ENCODE data around the gene RO60.
A peak's percentile ranks its signal among the peaks of the same experiment; 100 is the strongest.

Gene RO60

GRCh38 chr1:193068013-193068412 is 8.6 kb downstream of the RO60 start:
- Histone ChIP-seq H3K27ac (ENCODE audit: low read depth, low read length) (no peak overlapping the region), H4K12ac (ENCODE audit: low read depth, low read length) (no peak overlapping the region), H4K8ac (ENCODE audit: low read depth, low read length) (no peak overlapping the region), H3K4me1 (ENCODE audit: control insufficient read depth in 1 of 2, insufficient read depth in 2 of 2, low read length in 2 of 2) (no peaks in the 10 kb centered on the region), H3K4ac (ENCODE audit: low read depth, low read length) (peak overlapping the region; percentile 86), H2AK5ac (ENCODE audit: low read length) (no peak overlapping the region), H3K27me3 (ENCODE audit: insufficient read depth, low read length) (no peaks in the 10 kb centered on the region), H2BK5ac (ENCODE audit: low read depth, low read length, poor library complexity) (no peak overlapping the region), H3K9me3 (ENCODE audit: insufficient read depth, low read depth, low read length) (no peaks in the 10 kb centered on the region), H3K4me2 (ENCODE audit: low read length) (no peak overlapping the region), H2BK12ac (ENCODE audit: low read length) (no peak overlapping the region), H2AFZ (ENCODE audit: insufficient read depth, low read length, poor library complexity) (no peak overlapping the region), H3K23ac (ENCODE audit: low read length) (no peak overlapping the region), H3K4me3 (ENCODE audit: low read depth, low read length) (no peak overlapping the region), H3K79me2 (ENCODE audit: control insufficient read depth, insufficient read depth, low read length, poor library complexity) (no peaks in the 10 kb centered on the region), H2BK120ac (ENCODE audit: insufficient read depth, low read length, poor library complexity) (no peak overlapping the region), H3K9ac (ENCODE audit: low read length) (no peak overlapping the region), H3K18ac (ENCODE audit: low read length) (peak overlapping the region; percentile 45), H3K79me1 (ENCODE audit: low read length) (no peaks in the 10 kb centered on the region), H3K14ac (ENCODE audit: low read length) (no peak overlapping the region), H3K36me3 (ENCODE audit: control insufficient read depth in 1 of 2, insufficient read depth in 2 of 2, low read length in 2 of 2) (no peaks in the 10 kb centered on the region), H4K91ac (ENCODE audit: low read depth, low read length) (no peak overlapping the region)
- DNase-seq = no peak

- no peak overlapping the region for H3K4ac ChIP-seq (ENCODE audit: low read depth, low read length)
- H3K4me2 ChIP-seq (ENCODE audit: low read length) = no peak overlapping the region
- H3K9me3 ChIP-seq (ENCODE audit: insufficient read depth, low read depth, low read length) = no peaks in the 10 kb centered on the region
- no peak overlapping the region for H4K12ac ChIP-seq (ENCODE audit: low read depth, low read length)
- no peaks in the 10 kb centered on the region for H3K27me3 ChIP-seq (ENCODE audit: insufficient read depth, low read length)
- H2BK5ac ChIP-seq (ENCODE audit: low read depth, low read length, poor library complexity) = no peak overlapping the region
- no peak overlapping the region for H4K8ac ChIP-seq (ENCODE audit: low read depth, low read length)
- no peak overlapping the region for H2BK12ac ChIP-seq (ENCODE audit: low read length)
- no CpG with 5 or more reads among the region's 4 CpGs for WGBS (ENCODE audit: extremely low coverage, insufficient coverage, insufficient read length)
- no peak overlapping the region for H3K27ac ChIP-seq (ENCODE audit: low read depth, low read length)
- no peak overlapping the region for H4K91ac ChIP-seq (ENCODE audit: low read depth, low read length)
- H3K4me1 ChIP-seq (ENCODE audit: control insufficient read depth in 1 of 2, insufficient read depth in 2 of 2, low read length in 2 of 2) = no peaks in the 10 kb centered on the region
- no peak overlapping the region for H2AK5ac ChIP-seq (ENCODE audit: low read length)
- no peaks in the 10 kb centered on the region for H3K36me3 ChIP-seq (ENCODE audit: control insufficient read depth in 1 of 2, insufficient read depth in 2 of 2, low read length in 2 of 2)
- H3K9ac ChIP-seq (ENCODE audit: low read length) = no peak overlapping the region
- no peaks in the 10 kb centered on the region for H3K79me2 ChIP-seq (ENCODE audit: control insufficient read depth, insufficient read depth, low read length, poor library complexity)
- H2BK120ac ChIP-seq (ENCODE audit: insufficient read depth, low read length, poor library complexity) = no peak overlapping the region
- no peak overlapping the region for H3K23ac ChIP-seq (ENCODE audit: low read length)
- no peak for DNase-seq
- H2AFZ ChIP-seq (ENCODE audit: insufficient read depth, low read length, poor library complexity) = no peak overlapping the region
- H3K18ac ChIP-seq (ENCODE audit: low read length) = no peak overlapping the region
- no peaks in the 10 kb centered on the region for H3K79me1 ChIP-seq (ENCODE audit: low read length)
- H3K14ac ChIP-seq (ENCODE audit: low read length) = no peak overlapping the region
- H3K4me3 ChIP-seq (ENCODE audit: low read depth, low read length) = no peak overlapping the region
Observed at GRCh38 chr1:193069748-193070385, 10.5 kb downstream of the RO60 start.

GRCh38 chr1:193070386-193070753 is 11.0 kb downstream of the RO60 start:
- Histone ChIP-seq H2BK5ac (ENCODE audit: low read depth, low read length, poor library complexity) (no peak overlapping the region), H3K18ac (ENCODE audit: low read length) (no peak overlapping the region), H3K79me2 (ENCODE audit: control insufficient read depth, insufficient read depth, low read length, poor library complexity) (no peaks in the 10 kb centered on the region), H4K91ac (ENCODE audit: low read depth, low read length) (no peak overlapping the region), H2BK120ac (ENCODE audit: insufficient read depth, low read length, poor library complexity) (no peak overlapping the region), H3K23ac (ENCODE audit: low read length) (no peak overlapping the region), H3K9me3 (ENCODE audit: insufficient read depth, low read depth, low read length) (no peaks in the 10 kb centered on the region), H3K4me1 (ENCODE audit: control insufficient read depth in 1 of 2, insufficient read depth in 2 of 2, low read length in 2 of 2) (no peaks in the 10 kb centered on the region), H2AFZ (ENCODE audit: insufficient read depth, low read length, poor library complexity) (no peak overlapping the region), H3K9ac (ENCODE audit: low read length) (no peak overlapping the region), H4K12ac (ENCODE audit: low read depth, low read length) (no peak overlapping the region), H3K4me2 (ENCODE audit: low read length) (no peak overlapping the region), H2BK12ac (ENCODE audit: low read length) (no peak overlapping the region), H2AK5ac (ENCODE audit: low read length) (no peak overlapping the region), H3K4ac (ENCODE audit: low read depth, low read length) (no peak overlapping the region), H3K36me3 (ENCODE audit: control insufficient read depth in 1 of 2, insufficient read depth in 2 of 2, low read length in 2 of 2) (no peaks in the 10 kb centered on the region), H4K8ac (ENCODE audit: low read depth, low read length) (no peak overlapping the region), H3K14ac (ENCODE audit: low read length) (no peak overlapping the region), H3K4me3 (ENCODE audit: low read depth, low read length) (no peak overlapping the region), H3K27me3 (ENCODE audit: insufficient read depth, low read length) (no peaks in the 10 kb centered on the region), H3K79me1 (ENCODE audit: low read length) (no peaks in the 10 kb centered on the region), H3K27ac (ENCODE audit: low read depth, low read length) (no peak overlapping the region)
- WGBS (ENCODE audit: extremely low coverage, insufficient coverage, insufficient read length) = no CpG with 5 or more reads among the region's 2 CpGs
- DNase-seq = no peak

GRCh38 chr1:193070942-193071341 is 11.5 kb downstream of the RO60 start:
- Histone ChIP-seq H4K8ac (ENCODE audit: low read depth, low read length) (no peak overlapping the region), H3K4me2 (ENCODE audit: low read length) (no peak overlapping the region), H3K14ac (ENCODE audit: low read length) (no peak overlapping the region), H3K27ac (ENCODE audit: low read depth, low read length) (no peak overlapping the region), H2BK12ac (ENCODE audit: low read length) (peak overlapping the region; percentile 22), H2BK120ac (ENCODE audit: insufficient read depth, low read length, poor library complexity) (no peak overlapping the region), H3K18ac (ENCODE audit: low read length) (no peak overlapping the region), H3K79me1 (ENCODE audit: low read length) (no peaks in the 10 kb centered on the region), H3K79me2 (ENCODE audit: control insufficient read depth, insufficient read depth, low read length, poor library complexity) (no peaks in the 10 kb centered on the region), H2AK5ac (ENCODE audit: low read length) (no peak overlapping the region), H2BK5ac (ENCODE audit: low read depth, low read length, poor library complexity) (no peak overlapping the region), H4K91ac (ENCODE audit: low read depth, low read length) (no peak overlapping the region), H3K36me3 (ENCODE audit: control insufficient read depth in 1 of 2, insufficient read depth in 2 of 2, low read length in 2 of 2) (no peaks in the 10 kb centered on the region), H2AFZ (ENCODE audit: insufficient read depth, low read length, poor library complexity) (no peak overlapping the region), H3K4ac (ENCODE audit: low read depth, low read length) (no peak overlapping the region), H4K12ac (ENCODE audit: low read depth, low read length) (no peak overlapping the region), H3K23ac (ENCODE audit: low read length) (no peak overlapping the region), H3K4me1 (ENCODE audit: control insufficient read depth in 1 of 2, insufficient read depth in 2 of 2, low read length in 2 of 2) (no peaks in the 10 kb centered on the region), H3K27me3 (ENCODE audit: insufficient read depth, low read length) (no peaks in the 10 kb centered on the region), H3K9ac (ENCODE audit: low read length) (no peak overlapping the region), H3K9me3 (ENCODE audit: insufficient read depth, low read depth, low read length) (no peaks in the 10 kb centered on the region), H3K4me3 (ENCODE audit: low read depth, low read length) (no peak overlapping the region)
- no CpG with 5 or more reads among the region's 5 CpGs for WGBS (ENCODE audit: extremely low coverage, insufficient coverage, insufficient read length)
- no peak for DNase-seq

Data from trophoblast cell (in vitro differentiated cells and primary cell).